ENCODE results near the gene CCDC192.

The CCDC192 gene

DNA sequence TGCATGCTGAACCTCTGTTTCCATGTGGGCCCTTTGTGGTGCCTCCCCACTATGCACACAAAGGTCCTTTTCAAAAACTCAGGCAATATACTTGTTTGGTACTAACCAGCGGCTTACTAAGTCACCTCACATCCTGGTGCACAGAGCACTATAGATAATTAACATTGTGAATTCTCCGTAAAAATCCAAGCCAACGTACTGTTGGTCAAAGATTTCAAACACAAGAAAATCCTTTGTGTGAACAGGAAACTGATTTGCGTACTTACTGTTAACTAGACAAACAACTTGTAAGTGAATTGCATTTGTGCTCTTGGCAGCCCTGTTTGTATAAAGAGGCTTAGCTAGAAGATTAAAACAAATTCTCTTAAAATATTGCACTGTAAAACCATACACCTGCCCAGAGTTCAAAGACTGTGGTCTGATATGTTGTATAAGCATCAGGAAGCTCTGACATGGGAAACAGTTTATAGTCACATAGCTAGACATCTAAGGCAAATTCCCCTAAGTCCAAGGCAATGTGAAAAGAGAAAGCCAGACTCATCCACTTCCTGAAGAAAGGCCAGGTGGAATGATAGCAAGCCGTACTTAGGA lies 255.3 kb downstream of the CCDC192 start:
- DNase-seq (ENCODE audit: low spot score), result no peak

DNA sequence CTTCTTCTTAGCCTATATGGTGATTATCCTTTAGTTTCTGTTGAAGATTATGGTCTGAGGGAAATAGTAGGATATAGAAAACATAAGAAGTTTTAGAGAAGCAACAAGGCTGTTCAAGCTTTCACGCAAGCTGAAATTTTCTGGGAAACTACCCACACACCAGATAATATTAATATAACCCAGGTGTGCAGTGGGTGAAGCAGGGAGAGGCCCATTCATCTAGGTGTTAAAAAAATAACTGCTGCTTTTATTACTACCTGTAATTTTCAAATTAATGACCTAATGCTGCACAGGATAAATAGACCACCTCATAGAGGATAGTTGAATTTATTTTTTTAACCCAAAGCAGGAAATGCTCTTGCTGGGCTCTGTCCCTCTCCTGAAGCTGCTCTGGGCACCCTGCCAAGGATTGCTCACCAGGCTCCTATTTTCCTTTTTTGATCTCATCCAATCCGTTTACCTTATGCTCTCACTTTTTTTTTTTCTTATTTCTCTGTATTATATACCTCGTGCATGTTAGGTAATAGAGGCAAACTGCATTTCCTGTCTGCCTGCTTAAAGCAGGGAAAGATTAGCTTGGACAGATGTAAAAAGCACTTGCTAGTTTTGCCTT lies 256.1 kb downstream of the CCDC192 start:
- no peak for DNase-seq (ENCODE audit: low spot score)

GRCh38 chr5:127960270-127960691 lies 257.1 kb downstream of the CCDC192 start:
- DNase-seq (ENCODE audit: low spot score), result no peak

GRCh38 chr5:127961006-127961762 lies 258.0 kb downstream of the CCDC192 start:
- DNase-seq (ENCODE audit: low spot score), result no peak

DNA sequence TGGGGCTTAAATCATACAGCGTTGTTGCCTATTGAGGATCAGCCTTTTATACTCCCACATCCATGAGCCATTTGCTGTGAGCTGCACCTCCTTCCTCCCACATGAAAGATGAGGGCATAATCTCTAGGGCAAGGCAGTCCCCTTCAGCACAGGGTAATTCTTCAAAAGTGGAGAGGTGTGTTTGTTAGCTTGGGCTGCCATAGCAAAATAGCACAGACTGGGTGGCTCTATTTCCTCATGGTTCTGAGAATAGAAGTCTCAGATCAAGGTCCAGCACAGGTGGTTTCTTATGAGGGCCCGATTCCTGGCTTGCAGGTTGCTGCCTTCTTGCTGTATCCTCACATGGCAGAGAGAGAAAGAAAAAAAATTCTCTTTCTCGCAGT lies 258.6 kb downstream of the CCDC192 start:
- no peak for DNase-seq (ENCODE audit: low spot score)

DNA sequence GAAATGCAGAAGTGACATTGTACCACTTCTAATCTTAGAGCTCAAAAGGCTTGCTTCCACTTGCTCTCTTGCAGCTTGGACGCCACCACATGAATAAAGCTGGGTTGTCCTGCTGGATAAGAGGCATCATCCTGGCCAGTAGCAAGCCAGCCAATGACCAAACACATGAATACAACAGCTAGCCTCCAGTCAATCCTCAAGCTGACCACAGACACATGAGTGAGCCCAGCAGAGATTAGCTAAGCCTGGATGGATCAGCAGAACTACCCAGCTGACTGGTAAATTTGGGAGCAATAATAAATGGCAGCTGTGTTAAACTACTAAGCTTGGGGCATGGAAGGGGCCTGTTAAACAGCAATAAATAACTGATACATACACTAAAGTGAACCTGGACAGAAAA lies 259.3 kb downstream of the CCDC192 start:
- no peak for DNase-seq (ENCODE audit: low spot score)

DNA sequence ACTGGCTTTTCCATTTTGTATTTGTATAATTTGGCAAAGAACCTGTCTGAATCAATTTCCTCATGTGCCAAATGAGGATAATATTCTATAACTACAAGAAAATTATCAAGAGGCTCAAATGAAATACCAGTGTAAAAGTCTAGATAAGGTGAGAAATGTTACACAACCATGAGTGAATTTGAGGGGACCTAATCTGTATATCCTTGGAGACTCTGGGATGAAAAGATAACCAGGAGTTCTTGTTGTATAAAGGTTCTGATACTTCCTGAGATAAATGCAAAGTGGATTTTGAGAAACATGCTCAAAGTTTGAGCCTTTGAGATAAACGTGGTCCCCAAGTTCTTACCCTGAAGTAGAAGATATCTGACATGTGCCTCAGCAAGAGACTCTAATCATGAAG lies 260.0 kb downstream of the CCDC192 start:
- no peak for DNase-seq (ENCODE audit: low spot score)

GRCh38 chr5:127963931-127964330 lies 260.7 kb downstream of the CCDC192 start:
- no peak for DNase-seq (ENCODE audit: low spot score)

DNA sequence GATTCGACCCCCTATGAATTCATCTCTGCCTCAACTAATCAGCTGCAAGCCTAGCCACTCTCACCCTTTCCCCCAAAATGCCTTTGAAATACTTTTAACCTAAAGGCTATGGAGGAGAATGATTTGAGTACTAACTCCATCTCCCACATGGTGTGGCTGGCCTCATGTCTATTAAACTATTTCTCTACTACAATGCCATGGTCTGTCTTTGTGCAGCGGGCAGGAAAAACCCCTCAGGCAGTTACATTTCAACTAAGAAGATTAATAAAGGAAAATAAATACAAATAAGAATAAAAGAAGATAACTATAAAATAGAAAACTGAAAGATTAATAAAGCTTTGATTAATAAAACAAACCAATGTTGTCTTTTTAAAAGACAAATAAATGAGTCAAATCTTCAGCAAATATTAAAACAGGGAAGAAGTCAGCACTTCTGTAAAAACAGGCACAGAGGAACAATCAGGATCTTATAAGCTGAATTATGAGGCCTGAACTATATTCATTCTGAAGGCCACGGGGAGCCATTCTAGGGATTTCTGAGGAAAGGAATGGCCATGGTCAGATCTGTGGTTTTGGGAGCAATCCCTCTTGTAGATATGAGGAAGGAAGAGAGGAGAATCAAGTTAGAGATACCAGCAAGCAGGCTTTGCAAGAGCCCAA lies 264.3 kb downstream of the CCDC192 start:
- DNase-seq (ENCODE audit: low spot score), result no peak

GRCh38 chr5:127967983-127968592 lies 264.9 kb downstream of the CCDC192 start:
- no peak for DNase-seq (ENCODE audit: low spot score)

DNA sequence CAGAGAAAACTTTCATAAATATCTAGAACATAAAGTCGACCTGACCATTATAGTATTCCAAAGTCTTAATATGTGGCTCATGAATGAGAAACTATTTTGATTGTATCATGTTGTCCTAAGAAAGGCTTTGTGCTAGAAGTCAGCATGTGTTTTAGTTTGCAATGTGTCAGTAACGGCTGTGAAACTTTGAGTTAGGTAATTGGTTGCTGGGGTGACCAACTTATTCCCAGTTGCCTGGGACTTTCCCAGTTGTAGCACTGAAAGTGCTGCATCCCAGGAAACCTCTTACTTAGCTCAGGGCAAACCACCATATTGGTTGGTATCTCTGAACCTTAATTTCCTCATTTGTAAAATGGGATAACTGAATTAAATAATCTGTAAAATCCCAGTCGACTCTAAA lies 265.8 kb downstream of the CCDC192 start:
- DNase-seq (ENCODE audit: low spot score), result no peak

DNA sequence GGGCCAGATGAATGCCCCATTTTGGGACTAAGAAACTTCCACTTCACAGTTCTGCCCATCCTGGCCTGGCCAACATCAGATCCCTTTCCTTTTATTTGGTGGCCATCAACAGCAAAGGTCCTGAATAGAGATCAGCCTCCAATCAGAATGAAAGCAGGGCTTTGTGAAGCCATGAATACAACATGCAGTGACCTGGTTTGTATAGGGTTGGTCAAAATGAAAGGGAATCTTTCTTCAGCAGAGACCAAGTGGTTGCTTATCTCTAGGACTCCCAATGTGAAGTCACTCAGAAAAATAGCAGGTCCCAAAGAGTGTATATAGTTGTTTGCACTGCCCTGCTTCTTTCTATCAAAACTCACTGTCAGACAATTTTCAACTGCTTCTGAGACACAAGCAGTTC lies 266.5 kb downstream of the CCDC192 start:
- no peak for DNase-seq (ENCODE audit: low spot score)

- no peak for DNase-seq (ENCODE audit: low spot score)
These were observed 266.9 kb downstream of the CCDC192 start for GRCh38 chr5:127970081-127970480.

- DNase-seq (ENCODE audit: low spot score), result no peak
These were observed 267.7 kb downstream of the CCDC192 start for GRCh38 chr5:127970854-127971425.

DNA sequence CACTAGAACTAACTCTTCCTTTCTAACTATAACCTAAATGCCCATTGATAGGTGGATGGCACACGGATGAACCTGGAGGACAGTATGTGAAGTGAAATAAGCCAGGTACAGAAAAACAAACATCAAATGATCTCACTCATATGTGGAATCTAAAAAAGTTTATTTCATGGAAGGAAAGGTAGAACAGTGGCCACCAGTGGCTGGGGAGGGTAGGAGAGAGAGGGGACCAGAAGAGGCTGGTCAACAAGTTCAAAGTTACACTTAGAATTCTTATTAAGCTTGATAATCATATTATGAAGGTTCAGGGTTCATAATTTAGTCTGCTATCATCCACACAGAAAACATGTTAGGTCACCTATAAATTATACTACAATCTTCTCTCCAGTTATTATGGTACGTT lies 272.8 kb downstream of the CCDC192 start:
- no peak for DNase-seq (ENCODE audit: low spot score)

DNA sequence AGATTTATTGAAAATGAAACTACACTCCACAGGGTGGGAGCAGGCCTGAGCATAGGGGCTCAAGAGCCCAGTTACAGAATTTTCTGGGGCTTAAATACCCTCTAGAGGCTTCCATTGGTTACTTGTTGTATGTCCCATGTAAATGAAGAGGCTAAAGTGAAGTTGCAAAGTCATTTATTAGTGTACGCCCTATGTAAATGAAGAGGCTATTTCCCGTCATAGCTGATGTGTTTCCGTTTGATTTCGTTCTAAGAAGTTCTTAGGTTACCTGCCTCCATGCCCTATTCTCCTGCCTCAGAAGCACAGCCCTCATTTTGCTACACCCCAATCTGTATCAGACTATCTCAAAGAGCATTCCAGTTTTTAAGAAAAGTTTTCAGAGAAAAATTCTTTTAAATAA lies 273.3 kb downstream of the CCDC192 start:
- DNase-seq (ENCODE audit: low spot score), result no peak

- no peak for DNase-seq (ENCODE audit: low spot score)
These were observed 274.0 kb downstream of the CCDC192 start for GRCh38 chr5:127976991-127977717.

DNA sequence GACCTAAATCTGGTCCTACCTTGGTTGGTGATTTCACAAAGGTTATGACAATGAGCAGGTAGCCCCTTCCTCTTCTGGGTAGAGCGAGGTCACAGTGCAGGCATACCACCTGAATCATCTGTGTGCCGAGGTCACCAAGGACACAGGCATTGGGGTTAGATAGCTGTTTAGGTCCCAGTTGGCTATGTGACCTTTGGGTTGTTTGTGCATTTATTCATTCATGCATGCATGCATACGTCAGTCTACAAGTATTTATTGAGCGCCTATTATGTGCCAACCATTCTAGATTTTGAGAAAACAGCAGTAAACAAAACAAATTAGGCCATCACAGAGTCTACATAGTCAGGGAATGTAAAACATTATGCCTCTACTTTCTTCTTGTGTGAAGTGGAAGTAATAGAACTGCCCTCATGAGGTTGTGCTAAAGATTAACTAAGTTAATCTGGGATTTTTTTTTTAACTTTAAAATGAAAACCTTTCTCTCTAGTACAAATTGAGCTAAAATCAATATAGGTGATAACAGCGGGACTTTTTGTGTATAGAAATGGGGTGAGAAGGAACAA lies 275.6 kb downstream of the CCDC192 start:
- no peak for DNase-seq (ENCODE audit: low spot score)

DNA sequence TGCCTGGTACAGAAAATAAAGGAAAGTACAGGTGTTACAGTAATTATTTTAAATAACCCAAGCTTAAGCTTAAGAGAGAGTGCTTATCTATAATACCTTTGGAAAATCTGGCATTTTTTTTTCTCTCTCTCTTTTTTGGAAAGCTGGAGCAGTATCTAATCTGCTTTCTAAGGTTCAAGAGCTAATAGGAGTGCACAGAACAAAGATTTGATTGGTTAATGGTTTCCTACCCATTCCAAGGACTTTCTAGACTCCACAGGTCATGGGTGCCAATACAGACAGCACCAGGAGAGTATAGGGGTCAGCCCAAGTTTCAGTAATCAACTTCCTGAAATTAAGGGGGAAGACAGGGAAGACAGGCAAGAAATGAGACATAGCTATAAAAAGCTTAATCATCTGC lies 276.3 kb downstream of the CCDC192 start:
- DNase-seq (ENCODE audit: low spot score), result no peak

- DNase-seq (ENCODE audit: low spot score), result no peak
These were observed 277.7 kb downstream of the CCDC192 start for GRCh38 chr5:127980843-127981242.

- DNase-seq (ENCODE audit: low spot score), result no peak
These were observed 278.3 kb downstream of the CCDC192 start for GRCh38 chr5:127981498-127981897.
